Astrocyte of the spinal cord (primary cell): ENCODE data around the gene ZC3H4.

Experiments used
- DNase-seq: peaks from one replicate; pipeline ENCODE4 v3.0.0; 2011; ENCODE audit warnings: low read depth, low spot score
- H3K4me3 ChIP-seq: 2 replicates; pipeline ENCODE4 v1.5.1; 2011; ENCODE audit warnings: low read depth, mild to moderate bottlenecking, low read length, moderate library complexity
- in situ Hi-C: cut with HindIII; loops from 2 replicates; pipeline ENCODE4 v1.10.0; 2017; ENCODE audit warnings: low sequenced_read_pairs
- TF ChIP-seq, protein P1 (sequence below): IDR thresholded peaks from 2 replicates; pipeline ENCODE4 v1.5.1; 2012; ENCODE audit warnings: low read depth, mild to moderate bottlenecking, low read length, inconsistent platforms

Gene ZC3H4

GRCh38 chr19:47067215-47067847, 46.2 kb downstream of the ZC3H4 start:
- TF ChIP-seq, protein P1, sequence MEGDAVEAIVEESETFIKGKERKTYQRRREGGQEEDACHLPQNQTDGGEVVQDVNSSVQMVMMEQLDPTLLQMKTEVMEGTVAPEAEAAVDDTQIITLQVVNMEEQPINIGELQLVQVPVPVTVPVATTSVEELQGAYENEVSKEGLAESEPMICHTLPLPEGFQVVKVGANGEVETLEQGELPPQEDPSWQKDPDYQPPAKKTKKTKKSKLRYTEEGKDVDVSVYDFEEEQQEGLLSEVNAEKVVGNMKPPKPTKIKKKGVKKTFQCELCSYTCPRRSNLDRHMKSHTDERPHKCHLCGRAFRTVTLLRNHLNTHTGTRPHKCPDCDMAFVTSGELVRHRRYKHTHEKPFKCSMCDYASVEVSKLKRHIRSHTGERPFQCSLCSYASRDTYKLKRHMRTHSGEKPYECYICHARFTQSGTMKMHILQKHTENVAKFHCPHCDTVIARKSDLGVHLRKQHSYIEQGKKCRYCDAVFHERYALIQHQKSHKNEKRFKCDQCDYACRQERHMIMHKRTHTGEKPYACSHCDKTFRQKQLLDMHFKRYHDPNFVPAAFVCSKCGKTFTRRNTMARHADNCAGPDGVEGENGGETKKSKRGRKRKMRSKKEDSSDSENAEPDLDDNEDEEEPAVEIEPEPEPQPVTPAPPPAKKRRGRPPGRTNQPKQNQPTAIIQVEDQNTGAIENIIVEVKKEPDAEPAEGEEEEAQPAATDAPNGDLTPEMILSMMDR, result no peak
- in situ Hi-C loops, result no loop called here
- no peak for DNase-seq

GRCh38 chr19:47066376-47067214, 47.0 kb downstream of the ZC3H4 start:
- in situ Hi-C loops, result no loop called here
- H3K4me3 ChIP-seq, result no peak overlapping the region
- DNase-seq, result no peak
- TF ChIP-seq, protein P1, result no peak

More at GRCh38 chr19:47067215-47067847, 46.2 kb downstream of the ZC3H4 start:
- H3K4me3 ChIP-seq, result no peak overlapping the region

DNA sequence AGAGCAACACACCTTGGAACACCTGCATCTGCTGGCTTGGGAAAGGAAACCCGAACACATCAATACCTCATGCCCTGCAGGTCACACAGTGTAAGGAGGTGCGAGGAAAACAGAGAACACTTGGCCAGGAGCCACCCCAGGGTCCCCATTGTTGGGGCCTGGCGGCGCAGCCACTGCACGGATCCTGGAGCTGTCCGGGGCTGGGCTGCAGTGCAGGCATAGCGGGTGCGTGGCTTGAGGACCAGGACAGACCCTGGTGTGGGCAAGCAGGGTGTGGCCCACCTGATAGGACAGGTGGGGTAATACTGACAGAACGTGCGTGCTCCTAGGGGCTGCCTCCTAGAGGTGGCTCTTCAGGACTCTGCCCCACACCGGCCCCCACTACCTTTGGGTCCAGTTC, 48.3 kb downstream of the ZC3H4 start:
- TF ChIP-seq, protein P1, result no peak
- in situ Hi-C loops, result no loop called here
- DNase-seq, result no peak
- no peak overlapping the region for H3K4me3 ChIP-seq

GRCh38 chr19:47063874-47064273, 49.7 kb downstream of the ZC3H4 start:
- TF ChIP-seq, protein P1, result no peak
- no peak overlapping the region for H3K4me3 ChIP-seq
- no peak for DNase-seq
- in situ Hi-C loops, result no loop called here

- H3K4me3 ChIP-seq, result no peak overlapping the region
- in situ Hi-C loops, result no loop called here
- DNase-seq, result no peak
- TF ChIP-seq, protein P1, result no peak
These were observed 55.0 kb downstream of the ZC3H4 start for GRCh38 chr19:47058621-47059022.

DNA sequence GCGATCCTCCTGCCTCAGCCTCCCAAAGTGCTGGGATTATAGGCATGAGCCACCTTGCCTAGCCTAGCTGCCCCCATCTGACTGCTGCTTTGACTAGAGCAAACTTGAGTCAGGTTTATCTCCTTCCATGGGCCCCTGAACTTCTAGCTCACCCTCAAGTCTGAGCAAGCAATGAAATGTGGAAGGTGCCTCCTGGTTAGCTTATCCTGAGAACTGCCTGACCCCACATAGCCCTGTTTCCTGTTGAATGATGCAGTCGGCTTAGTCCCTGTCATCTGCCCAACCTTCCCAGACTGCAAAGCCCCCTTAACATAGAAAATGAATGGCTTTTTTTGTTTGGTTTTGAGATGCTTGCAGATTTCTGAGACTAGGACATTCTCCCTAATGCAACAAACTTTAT, 56.2 kb downstream of the ZC3H4 start:
- in situ Hi-C loops, result no loop called here
- H3K4me3 ChIP-seq, result no peak overlapping the region
- TF ChIP-seq, protein P1, result no peak
- peak; percentile 9 for DNase-seq
